Esophagus squamous epithelium (tissue), 5 donors: Measurements from ENCODE around the gene LRP4. TPM values are rescaled to one million over a fixed set of nuclear protein-coding genes. Genes with fewer than 3 reads are reported as not detected.

Source experiments
- DNase-seq: peaks from one replicate; lab custom pipeline; 2025; lab: John Stamatoyannopoulos, UW
- H3K27ac ChIP-seq, 4 donors: fragments of 200-600 bp; sonication (generic); one replicate each; pipeline ENCODE4 v1.5.1; 2016 to 2019; ENCODE audit warnings: mild to moderate bottlenecking in 1 of 4
- H3K27me3 ChIP-seq, 4 donors: fragments of 200-600 bp; sonication (generic); 1 replicate in 3 of 4; 2 replicates in 1 of 4; pipeline versions ENCODE4 v1.5.1 to v1.6.0; 2017 to 2021; ENCODE audit warnings: antibody characterized with exemption in 1 of 4
- H3K36me3 ChIP-seq, 3 donors: fragments of 200-600 bp; sonication (generic); one replicate each; pipeline ENCODE4 v1.5.1; 2016 to 2019
- H3K4me1 ChIP-seq, 3 donors: fragments of 200-600 bp; sonication (generic); one replicate each; pipeline ENCODE4 v1.5.1; 2017 to 2019
- H3K4me3 ChIP-seq, 4 donors: fragments of 200-600 bp; sonication (generic); 1 replicate in 3 of 4; 2 replicates in 1 of 4; pipeline ENCODE4 v1.5.1; 2016 to 2019; ENCODE audit warnings: mild to moderate bottlenecking in 2 of 4, moderate library complexity in 1 of 4
- H3K9me3 ChIP-seq, 3 donors: fragments of 200-600 bp; sonication (generic); one replicate each; pipeline ENCODE4 v1.5.1; 2016 to 2019
- POLR2A ChIP-seq, 4 donors: fragments of 450-650 bp; IDR thresholded peaks; one replicate each; pipeline ENCODE4 v1.6.1; 2017; ENCODE audit warnings: antibody characterized with exemption in 4 of 4, mild to moderate bottlenecking in 4 of 4, moderate library complexity in 3 of 4
- WGBS, 2 donors: methylation state at CpG; one replicate each; pipeline ENCODE4 v1.1.5; 2018; 5-methylcytosine and 5-hydroxymethylcytosine counted together
- intact Hi-C: fragments of 100-400 bp; cut with DNase I; formaldehyde crosslinking; loops from one replicate; pipeline ENCODE4 v1.15.0; 2022
- total RNA-seq, 4 donors: library from RNA; depleted of rRNA; stranded (reverse); fragments of >200 nt; gene quantifications; one replicate each; pipeline ENCODE4 v1.1.0, GENCODE V29; 2016
- TF ChIP-seq, protein P1 (sequence below), 6 experiments: fragments of 450-650 bp in 4 of 6; fragments of 200-600 bp in 2 of 6; sonication (generic) in 2 of 6; IDR thresholded peaks; one replicate each; pipeline ENCODE4 v1.5.1; 2016 to 2019; ENCODE audit warnings: antibody characterized with exemption in 6 of 6, mild to moderate bottlenecking in 4 of 6, moderate library complexity in 4 of 6
- donor health status: DM: yes; HTN: yes; CAD: no.

LRP4 gene
- total RNA-seq, 4 donors from 2014 or later = 2.5 to 9.5 (median 5.9) TPM

DNA sequence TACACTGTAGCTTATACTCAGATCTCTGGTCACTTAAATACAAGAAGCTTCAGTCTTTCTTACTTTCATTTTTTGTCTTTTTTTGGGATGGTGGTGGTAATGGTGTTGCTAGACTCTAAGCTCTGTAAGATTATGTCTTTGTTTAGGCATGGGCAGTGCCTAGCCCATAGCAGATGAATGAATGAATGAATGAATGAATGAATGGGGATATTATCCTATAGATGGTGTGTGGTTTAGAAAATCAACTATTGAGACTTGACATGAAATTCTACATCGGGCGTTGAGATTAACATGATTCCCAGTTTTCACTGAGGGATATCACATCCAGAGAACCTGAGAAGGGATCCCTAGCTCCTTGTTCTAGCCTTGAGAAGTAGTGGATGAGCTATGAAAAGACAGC is 62.5 kb downstream of the LRP4 start:
- Histone ChIP-seq H3K27ac (no peak overlapping the region), H3K4me3 (no peak overlapping the region), H3K27me3 (no peaks in the 10 kb centered on the region), H3K4me1 (no peaks in the 10 kb centered on the region), H3K36me3 (peaks cover 0 to 29% (median 0%) of the 10 kb centered on the region in 3 donors), H3K9me3 (no peaks in the 10 kb centered on the region)
- no peak for TF ChIP-seq POLR2A (IDR thresholded peaks at IDR 0.05)
- TF ChIP-seq, protein P1, sequence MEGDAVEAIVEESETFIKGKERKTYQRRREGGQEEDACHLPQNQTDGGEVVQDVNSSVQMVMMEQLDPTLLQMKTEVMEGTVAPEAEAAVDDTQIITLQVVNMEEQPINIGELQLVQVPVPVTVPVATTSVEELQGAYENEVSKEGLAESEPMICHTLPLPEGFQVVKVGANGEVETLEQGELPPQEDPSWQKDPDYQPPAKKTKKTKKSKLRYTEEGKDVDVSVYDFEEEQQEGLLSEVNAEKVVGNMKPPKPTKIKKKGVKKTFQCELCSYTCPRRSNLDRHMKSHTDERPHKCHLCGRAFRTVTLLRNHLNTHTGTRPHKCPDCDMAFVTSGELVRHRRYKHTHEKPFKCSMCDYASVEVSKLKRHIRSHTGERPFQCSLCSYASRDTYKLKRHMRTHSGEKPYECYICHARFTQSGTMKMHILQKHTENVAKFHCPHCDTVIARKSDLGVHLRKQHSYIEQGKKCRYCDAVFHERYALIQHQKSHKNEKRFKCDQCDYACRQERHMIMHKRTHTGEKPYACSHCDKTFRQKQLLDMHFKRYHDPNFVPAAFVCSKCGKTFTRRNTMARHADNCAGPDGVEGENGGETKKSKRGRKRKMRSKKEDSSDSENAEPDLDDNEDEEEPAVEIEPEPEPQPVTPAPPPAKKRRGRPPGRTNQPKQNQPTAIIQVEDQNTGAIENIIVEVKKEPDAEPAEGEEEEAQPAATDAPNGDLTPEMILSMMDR (IDR thresholded peaks at IDR 0.05) = no peak
- DNase-seq = no peak
- intact Hi-C loops = no loop called here
- 92 to 94% methylated on average over 2 of the region's 2 CpGs for WGBS, 2 donors

GRCh38 chr11:46855167-46855566 is 63.2 kb downstream of the LRP4 start:
- intact Hi-C loops = no loop called here
- no peak overlapping the region for H3K27ac ChIP-seq
- no peaks in the 10 kb centered on the region for H3K27me3 ChIP-seq
- H3K9me3 ChIP-seq = no peaks in the 10 kb centered on the region
- no peaks in the 10 kb centered on the region for H3K4me1 ChIP-seq
- TF ChIP-seq POLR2A (IDR thresholded peaks at IDR 0.05) = no peak
- TF ChIP-seq, protein P1 (IDR thresholded peaks at IDR 0.05) = no peak
- no peak for DNase-seq
- 93 to 96% methylated on average over 3 of the region's 3 CpGs for WGBS, 2 donors
- no peak overlapping the region for H3K4me3 ChIP-seq
- H3K36me3 ChIP-seq = peaks cover 0 to 23% (median 0%) of the 10 kb centered on the region in 3 donors

GRCh38 chr11:46850829-46851380 is 67.4 kb downstream of the LRP4 start:
- no peak overlapping the region for H3K27ac ChIP-seq
- 46 to 59% methylated on average over 10 of the region's 10 CpGs for WGBS, 2 donors
- TF ChIP-seq, protein P1 (IDR thresholded peaks at IDR 0.05) = no peak
- no peak for TF ChIP-seq POLR2A (IDR thresholded peaks at IDR 0.05)
- H3K9me3 ChIP-seq = no peaks in the 10 kb centered on the region
- H3K4me1 ChIP-seq = peaks cover 0 to 6% (median 0%) of the 10 kb centered on the region in 3 donors
- no peak for DNase-seq
- no peaks in the 10 kb centered on the region for H3K36me3 ChIP-seq
- intact Hi-C loops = no loop called here
- no peak overlapping the region for H3K4me3 ChIP-seq
- no peaks in the 10 kb centered on the region for H3K27me3 ChIP-seq

- Histone ChIP-seq H3K27me3 (no peaks in the 10 kb centered on the region), H3K4me1 (peaks cover 4 to 15% (median 7%) of the 10 kb centered on the region in 3 donors), H3K9me3 (no peaks in the 10 kb centered on the region), H3K27ac (no peak overlapping the region), H3K4me3 (no peak overlapping the region), H3K36me3 (no peaks in the 10 kb centered on the region)
- no peak for DNase-seq
- TF ChIP-seq POLR2A (IDR thresholded peaks at IDR 0.05) = no peak
- TF ChIP-seq, protein P1 (IDR thresholded peaks at IDR 0.05) = no peak
- intact Hi-C loops = no loop called here
- 76 to 86% methylated on average over 1 of the region's 1 CpG for WGBS, 2 donors
These were observed 68.7 kb downstream of the LRP4 start for GRCh38 chr11:46849631-46850030.

DNA sequence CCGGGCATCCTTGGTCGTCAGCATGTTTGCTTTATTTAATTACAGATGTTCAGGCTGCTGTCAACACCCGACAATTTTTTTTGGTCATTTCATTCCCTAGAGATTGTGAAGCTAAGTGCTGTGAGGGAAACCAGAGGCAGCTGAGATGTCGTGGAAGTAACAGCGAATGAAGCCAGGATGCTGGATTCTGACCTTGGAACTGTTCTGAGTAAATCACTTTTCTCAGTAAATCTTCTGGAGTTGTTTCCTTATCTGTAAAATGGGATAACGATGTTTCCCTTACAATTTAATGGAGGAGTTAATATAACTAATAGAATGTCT is 71.9 kb downstream of the LRP4 start:
- H3K27me3 ChIP-seq = no peaks in the 10 kb centered on the region
- H3K27ac ChIP-seq = peak overlapping the region in 3 of 4 donors; percentile 89 to 96 (median 92)
- TF ChIP-seq POLR2A (IDR thresholded peaks at IDR 0.05) = no peak
- TF ChIP-seq, protein P1 (IDR thresholded peaks at IDR 0.05) = no peak
- intact Hi-C loops = no loop called here
- no peak for DNase-seq
- peaks cover 0 to 3% (median 0%) of the 10 kb centered on the region in 3 donors for H3K36me3 ChIP-seq
- H3K4me3 ChIP-seq = peak overlapping the region; percentile 89 to 99 (median 97)
- no peaks in the 10 kb centered on the region for H3K9me3 ChIP-seq
- H3K4me1 ChIP-seq = peaks cover 8 to 34% (median 14%) of the 10 kb centered on the region in 3 donors
- 10 to 14% methylated on average over 4 to 6 of the region's 6 CpGs for WGBS, 2 donors
